ENCODE measurements around the gene SIPA1L2.

Gene SIPA1L2

GRCh38 chr1:232644209-232644608, 14.3 kb upstream of the SIPA1L2 start:
- no peak for TF ChIP-seq REST (IDR thresholded peaks at IDR 0.05; ENCODE audit: low read depth)
- no peak for TF ChIP-seq TAF1 (IDR thresholded peaks at IDR 0.05; ENCODE audit: low read depth)
- no peak for TF ChIP-seq ZBTB7A (IDR thresholded peaks at IDR 0.05; ENCODE audit: low read depth)
- no peak for TF ChIP-seq NFIC (IDR thresholded peaks at IDR 0.05)
- no peak for TF ChIP-seq TCF12 (IDR thresholded peaks at IDR 0.05; ENCODE audit: low read depth)
- TF ChIP-seq RAD21 (IDR thresholded peaks at IDR 0.05; ENCODE audit: low read depth), result no peak
- TF ChIP-seq CEBPB (IDR thresholded peaks at IDR 0.05), result no peak
- no peak for TF ChIP-seq FOXM1 (IDR thresholded peaks at IDR 0.05; ENCODE audit: borderline replicate concordance, low read depth)
- TF ChIP-seq YY1 (IDR thresholded peaks at IDR 0.05; ENCODE audit: low read depth), result no peak
- TF ChIP-seq TEAD4 (IDR thresholded peaks at IDR 0.05), result no peak
- no peak for TF ChIP-seq CREB1 (IDR thresholded peaks at IDR 0.05; ENCODE audit: low read depth)
- no peak for TF ChIP-seq USF1 (IDR thresholded peaks at IDR 0.05)
- no peak for TF ChIP-seq EGR1 (IDR thresholded peaks at IDR 0.05)
- TF ChIP-seq, protein P1, sequence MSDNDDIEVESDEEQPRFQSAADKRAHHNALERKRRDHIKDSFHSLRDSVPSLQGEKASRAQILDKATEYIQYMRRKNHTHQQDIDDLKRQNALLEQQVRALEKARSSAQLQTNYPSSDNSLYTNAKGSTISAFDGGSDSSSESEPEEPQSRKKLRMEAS (IDR thresholded peaks at IDR 0.05), result no peak
- TF ChIP-seq EP300 (IDR thresholded peaks at IDR 0.05; ENCODE audit: borderline replicate concordance), result no peak

DNA sequence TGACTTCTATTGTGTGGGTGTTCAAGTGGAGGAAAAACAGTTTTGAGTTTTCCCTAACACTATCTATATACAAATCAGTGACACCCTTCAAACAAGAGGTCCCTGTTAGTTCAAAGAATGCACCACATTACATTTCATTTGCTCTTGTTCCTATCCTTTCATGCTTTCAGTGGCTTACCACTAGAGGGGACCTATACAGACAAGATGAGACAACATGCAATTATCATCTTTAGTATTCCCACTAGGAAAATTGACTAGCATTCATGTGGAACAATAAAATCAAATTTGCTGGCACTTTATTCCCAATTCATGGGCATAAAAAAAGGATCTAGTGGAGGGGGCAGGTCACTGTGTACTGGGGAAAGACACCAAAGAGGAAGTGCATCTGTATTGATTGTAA, 13.3 kb upstream of the SIPA1L2 start:
- TF ChIP-seq RAD21 (IDR thresholded peaks at IDR 0.05; ENCODE audit: low read depth) (no peak), USF1 (IDR thresholded peaks at IDR 0.05) (no peak), TCF12 (IDR thresholded peaks at IDR 0.05; ENCODE audit: low read depth) (no peak), NFIC (IDR thresholded peaks at IDR 0.05) (no peak), TAF1 (IDR thresholded peaks at IDR 0.05; ENCODE audit: low read depth) (no peak), EP300 (IDR thresholded peaks at IDR 0.05; ENCODE audit: borderline replicate concordance) (no peak), ZBTB7A (IDR thresholded peaks at IDR 0.05; ENCODE audit: low read depth) (no peak), CREB1 (IDR thresholded peaks at IDR 0.05; ENCODE audit: low read depth) (no peak), CEBPB (IDR thresholded peaks at IDR 0.05) (no peak), EGR1 (IDR thresholded peaks at IDR 0.05) (no peak), REST (IDR thresholded peaks at IDR 0.05; ENCODE audit: low read depth) (no peak), TEAD4 (IDR thresholded peaks at IDR 0.05) (no peak), YY1 (IDR thresholded peaks at IDR 0.05; ENCODE audit: low read depth) (no peak), FOXM1 (IDR thresholded peaks at IDR 0.05; ENCODE audit: borderline replicate concordance, low read depth) (no peak)
- TF ChIP-seq, protein P1 (IDR thresholded peaks at IDR 0.05), result no peak

DNA sequence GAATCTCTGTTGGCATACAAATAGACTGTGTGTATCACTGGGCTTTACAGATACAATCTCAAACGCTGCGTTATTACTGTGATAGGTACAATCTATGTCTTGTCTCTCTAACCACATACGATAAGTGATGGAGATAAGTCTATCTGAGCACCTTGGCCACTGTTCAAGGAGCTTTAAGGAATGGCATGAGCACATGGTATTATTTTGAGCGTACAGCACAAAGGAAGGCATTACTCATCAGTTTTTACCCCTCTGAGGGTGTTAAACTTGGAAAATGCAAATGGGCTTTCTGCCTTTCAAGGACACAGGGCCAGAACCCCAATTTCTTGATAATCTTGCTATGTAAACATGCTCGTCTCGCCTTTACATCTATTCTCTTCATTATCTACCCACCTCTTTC, 11.6 kb upstream of the SIPA1L2 start:
- TF ChIP-seq TEAD4 (IDR thresholded peaks at IDR 0.05) (no peak), REST (IDR thresholded peaks at IDR 0.05; ENCODE audit: low read depth) (no peak), ZBTB7A (IDR thresholded peaks at IDR 0.05; ENCODE audit: low read depth) (no peak), USF1 (IDR thresholded peaks at IDR 0.05) (no peak), RAD21 (IDR thresholded peaks at IDR 0.05; ENCODE audit: low read depth) (no peak), CREB1 (IDR thresholded peaks at IDR 0.05; ENCODE audit: low read depth) (no peak), CEBPB (IDR thresholded peaks at IDR 0.05) (no peak), TAF1 (IDR thresholded peaks at IDR 0.05; ENCODE audit: low read depth) (no peak), YY1 (IDR thresholded peaks at IDR 0.05; ENCODE audit: low read depth) (no peak), EP300 (IDR thresholded peaks at IDR 0.05; ENCODE audit: borderline replicate concordance) (no peak), TCF12 (IDR thresholded peaks at IDR 0.05; ENCODE audit: low read depth) (no peak), EGR1 (IDR thresholded peaks at IDR 0.05) (no peak), NFIC (IDR thresholded peaks at IDR 0.05) (no peak), FOXM1 (IDR thresholded peaks at IDR 0.05; ENCODE audit: borderline replicate concordance, low read depth) (no peak)
- TF ChIP-seq, protein P1 (IDR thresholded peaks at IDR 0.05), result no peak
